Epidermal melanocyte (primary cell): ENCODE measurements around the gene HTR1D.

Experiments
- DNase-seq: peaks from one replicate; pipeline ENCODE4 v3.0.0; 2011; ENCODE audit warnings: low spot score; ENCODE audit not compliant: insufficient read length

The HTR1D gene

GRCh38 chr1:23184212-23184934, 32.9 kb downstream of the HTR1D start:
- peak; percentile 64 for DNase-seq

GRCh38 chr1:23179862-23180261, 37.4 kb downstream of the HTR1D start:
- no peak for DNase-seq

- no peak for DNase-seq
Observed at GRCh38 chr1:23178950-23179349, 38.4 kb downstream of the HTR1D start.

GRCh38 chr1:23178414-23178813, 38.9 kb downstream of the HTR1D start:
- DNase-seq: no peak

- peak; percentile 76 for DNase-seq
Observed at GRCh38 chr1:23177438-23178380, 39.6 kb downstream of the HTR1D start.

GRCh38 chr1:23177031-23177430, 40.3 kb downstream of the HTR1D start:
- no peak for DNase-seq

GRCh38 chr1:23174426-23175110, 42.7 kb downstream of the HTR1D start:
- no peak for DNase-seq

- no peak for DNase-seq
Observed at GRCh38 chr1:23171181-23171755, 46.0 kb downstream of the HTR1D start.

GRCh38 chr1:23169727-23170335, 47.5 kb downstream of the HTR1D start:
- DNase-seq: peak; percentile 53

- no peak for DNase-seq
Observed at GRCh38 chr1:23169195-23169575, 48.1 kb downstream of the HTR1D start.

GRCh38 chr1:23168445-23169194, 48.7 kb downstream of the HTR1D start, which contains the start of gene LUZP1:
Gene LUZP1, minus strand, starts transcription at chr1:23168856.
- peak; percentile 73 for DNase-seq

- peak; percentile 37 for DNase-seq
Observed at GRCh38 chr1:23168079-23168444, 49.2 kb downstream of the HTR1D start.

- peak; percentile 63 for DNase-seq
Observed at GRCh38 chr1:23167353-23168078, 49.8 kb downstream of the HTR1D start.

GRCh38 chr1:23166854-23167253, 50.4 kb downstream of the HTR1D start:
- DNase-seq: no peak

- DNase-seq: no peak
Observed at GRCh38 chr1:23163395-23163794, 53.9 kb downstream of the HTR1D start.

- no peak for DNase-seq
Observed at GRCh38 chr1:23159963-23160877, 57.1 kb downstream of the HTR1D start.

GRCh38 chr1:23156940-23157339, 60.4 kb downstream of the HTR1D start:
- no peak for DNase-seq

- DNase-seq: no peak
Observed at GRCh38 chr1:23152966-23153684, 64.2 kb downstream of the HTR1D start.
